Measurements from ENCODE around the gene PTP4A2. TPM values are rescaled to one million over a fixed set of nuclear protein-coding genes. Genes with fewer than 3 reads are reported as not detected.

PTP4A2 gene
- total and polyA plus RNA-seq, 2 of the 13 experiments (the other 11 are each of a cell fraction or from before 2014, with no cell fraction given) = 173 to 225 TPM

GRCh38 chr1:31938184-31938975 lies at the start of gene PTP4A2 (continued):
- peak; percentile 81; the same call in 1 of the 2 replicates for TF ChIP-seq ARID4A (CRISPR knock-in tag; IDR thresholded peaks at IDR 0.05; ENCODE audit: borderline replicate concordance)
- TF ChIP-seq YEATS4 (CRISPR knock-in tag; IDR thresholded peaks at IDR 0.05; ENCODE audit: borderline replicate concordance) = peak; percentile 93
- no peak for TF ChIP-seq YY1 (IDR thresholded peaks at IDR 0.05; ENCODE audit: insufficient read depth, insufficient replicate concordance, low read depth, low read length)
- no peak for TF ChIP-seq CHD4 (IDR thresholded peaks at IDR 0.05; ENCODE audit: borderline replicate concordance, low read length)
- TF ChIP-seq ZNF546 (CRISPR knock-in tag; conservative IDR thresholded peaks at IDR 0.05) = peak; percentile 98
- TF ChIP-seq PRDM4 (CRISPR knock-in tag; IDR thresholded peaks at IDR 0.05; ENCODE audit: borderline replicate concordance) = 0 out of 2 replicates have a peak, but pooled peaks have one; percentile 62
- TF ChIP-seq SNAPC5 (CRISPR knock-in tag; IDR thresholded peaks at IDR 0.05; ENCODE audit: borderline replicate concordance) = 0 out of 2 replicates have a peak, but pooled peaks have one; percentile 16
- peak; percentile 99 for TF ChIP-seq KDM5B (CRISPR knock-in tag; IDR thresholded peaks at IDR 0.05; ENCODE audit: borderline replicate concordance)
- TF ChIP-seq SIN3B (IDR thresholded peaks at IDR 0.05; ENCODE audit: low read length) = no peak
- TF ChIP-seq SYNCRIP (IDR thresholded peaks at IDR 0.05; ENCODE audit: insufficient read depth, low read depth, low read length) = no peak
- TF ChIP-seq ZFP41 (CRISPR knock-in tag; IDR thresholded peaks at IDR 0.05; ENCODE audit: borderline replicate concordance) = peak; percentile 99
- TF ChIP-seq ZNF557 (CRISPR knock-in tag; IDR thresholded peaks at IDR 0.05) = peak; percentile 97
- peak; percentile 90 for TF ChIP-seq JUN (CRISPR knock-in tag; IDR thresholded peaks at IDR 0.05)
- TF ChIP-seq ZNF576 (CRISPR knock-in tag; IDR thresholded peaks at IDR 0.05) = peak; percentile 91; the same call in 1 of the 2 replicates
- no peak for TF ChIP-seq REST (IDR thresholded peaks at IDR 0.05; ENCODE audit: borderline replicate concordance in 1 of 2, low read depth in 1 of 2, low read length in 2 of 2)
- no peak for TF ChIP-seq HNRNPLL (IDR thresholded peaks at IDR 0.05; ENCODE audit: low read depth, low read length, poor library complexity, severe bottlenecking)
- TF ChIP-seq CEBPB (IDR thresholded peaks at IDR 0.05; ENCODE audit: borderline replicate concordance, low read depth, low read length) = no peak

All from HepG2 (cell line).